GM23338 (cell line): ENCODE data around the gene KNOP1. TPM values are rescaled to one million over a fixed set of nuclear protein-coding genes. Genes with fewer than 3 reads are reported as not detected.

Experiments used
- ATAC-seq: fragments of 200-7000 bp; cut with Tn5 transposase; 3 replicates; pipeline ENCODE4 v1.9.1; 2020
- DNase-seq: peaks from one replicate; pipeline ENCODE4 v3.0.0-alpha.2; 2015; ENCODE audit warnings: low spot score
- H2AFZ ChIP-seq: fragments of 200-600 bp; sonication (generic); 2 replicates; pipeline ENCODE4 v1.8.0; 2016; ENCODE audit warnings: antibody characterized with exemption, mild to moderate bottlenecking, moderate library complexity
- H3F3A ChIP-seq: fragments of 200-600 bp; sonication (generic); replicated peaks from 2 replicates; pipeline ENCODE4 v1.8.0; 2017; ENCODE audit warnings: antibody characterized with exemption, mixed run types, low read depth
- H3K27ac ChIP-seq: fragments of 200-600 bp; sonication (generic); 2 replicates; pipeline ENCODE4 v1.6.1; 2016; ENCODE audit warnings: low read depth
- H3K27me3 ChIP-seq: fragments of 200-600 bp; sonication (generic); 2 replicates; pipeline ENCODE4 v1.8.0; 2016; ENCODE audit warnings: mild to moderate bottlenecking, mixed run types, moderate library complexity; ENCODE audit not compliant: insufficient read depth
- H3K36me3 ChIP-seq: fragments of 200-600 bp; sonication (generic); 2 replicates; pipeline ENCODE4 v1.8.0; 2016; ENCODE audit warnings: mild to moderate bottlenecking; ENCODE audit not compliant: insufficient read depth
- H3K4me1 ChIP-seq: fragments of 200-600 bp; sonication (generic); 2 replicates; pipeline ENCODE4 v1.8.0; 2016; ENCODE audit warnings: mild to moderate bottlenecking, moderate library complexity; ENCODE audit not compliant: insufficient read depth
- H3K4me2 ChIP-seq: fragments of 200-600 bp; sonication (generic); 2 replicates; pipeline ENCODE4 v1.7.1; 2017; ENCODE audit warnings: mixed run types
- H3K4me3 ChIP-seq: fragments of 200-600 bp; sonication (generic); 2 replicates; pipeline ENCODE4 v1.6.1; 2016; ENCODE audit warnings: mixed run types
- H3K79me2 ChIP-seq: fragments of 200-600 bp; sonication (generic); replicated peaks from 2 replicates; pipeline ENCODE4 v1.8.0; 2017; ENCODE audit warnings: mild to moderate bottlenecking; ENCODE audit not compliant: insufficient read depth
- H3K9me2 ChIP-seq: fragments of 200-600 bp; sonication (generic); 2 replicates; pipeline ENCODE4 v1.8.0; 2017; ENCODE audit not compliant: insufficient read depth
- H4K20me1 ChIP-seq: fragments of 200-600 bp; sonication (generic); replicated peaks from 2 replicates; pipeline ENCODE4 v1.8.0; 2017; ENCODE audit warnings: mild to moderate bottlenecking; ENCODE audit not compliant: insufficient read depth
- H3K27ac Mint-ChIP-seq: 2 replicates; pipeline ENCODE4 v1.8.0; 2020; ENCODE audit warnings: inconsistent platforms, mild to moderate bottlenecking, moderate library complexity, mixed read lengths
- H3K27me3 Mint-ChIP-seq: 3 replicates; pipeline ENCODE4 v1.8.0; 2022; ENCODE audit warnings: low read depth, mild to moderate bottlenecking, moderate library complexity, mixed read lengths, inconsistent platforms; ENCODE audit not compliant: insufficient read depth, poor library complexity
- H3K36me3 Mint-ChIP-seq: 3 replicates; pipeline ENCODE4 v1.8.0; 2021; ENCODE audit warnings: low read depth, mild to moderate bottlenecking, inconsistent platforms, moderate library complexity, mixed read lengths
- H3K4me1 Mint-ChIP-seq: 3 replicates; pipeline ENCODE4 v1.8.0; 2020; ENCODE audit warnings: mild to moderate bottlenecking, inconsistent platforms, mixed read lengths
- H3K4me3 Mint-ChIP-seq: 3 replicates; pipeline ENCODE4 v1.8.0; 2021; ENCODE audit warnings: moderate library complexity, mild to moderate bottlenecking, inconsistent platforms, mixed read lengths
- H3K9me3 Mint-ChIP-seq: 3 replicates; pipeline ENCODE4 v1.8.0; 2020; ENCODE audit warnings: moderate library complexity, mild to moderate bottlenecking, inconsistent platforms, mixed read lengths
- CREB1 ChIP-seq: fragments of 250-450 bp; sonication (Bioruptor Pico); IDR thresholded peaks from 2 replicates; pipeline ENCODE4 v1.5.0; 2020; ENCODE audit warnings: low read depth, mild to moderate bottlenecking, moderate library complexity
- ETS1 ChIP-seq: IDR thresholded peaks from 2 replicates; pipeline ENCODE4 v1.6.1; 2016; ENCODE audit warnings: antibody characterized with exemption
- EZH2 ChIP-seq: fragments of 200-600 bp; sonication (generic); IDR thresholded peaks from one replicate; pipeline ENCODE4 v1.8.0; 2017; ENCODE audit warnings: antibody characterized with exemption, mild to moderate bottlenecking, low read depth; ENCODE audit not compliant: unreplicated experiment
- EZH2phosphoT487 ChIP-seq: fragments of 200-600 bp; sonication (generic); IDR thresholded peaks from one replicate; pipeline ENCODE4 v1.8.1; 2018; ENCODE audit warnings: antibody characterized with exemption; ENCODE audit not compliant: unreplicated experiment
- JUNB ChIP-seq: IDR thresholded peaks from one replicate; pipeline ENCODE4 v1.6.1; 2016; ENCODE audit warnings: antibody characterized with exemption; ENCODE audit not compliant: unreplicated experiment
- NANOG ChIP-seq: IDR thresholded peaks from 2 replicates; pipeline ENCODE4 v1.6.1; 2016; ENCODE audit warnings: antibody characterized with exemption, borderline replicate concordance
- POLR2AphosphoS5 ChIP-seq: IDR thresholded peaks from 2 replicates; pipeline ENCODE4 v1.6.1; 2016; ENCODE audit warnings: antibody characterized with exemption, low read depth
- STAT1 ChIP-seq: IDR thresholded peaks from one replicate; pipeline ENCODE4 v1.6.1; 2016; ENCODE audit warnings: antibody characterized with exemption; ENCODE audit not compliant: unreplicated experiment
- ZNF114 ChIP-seq: fragments of 250-450 bp; sonication (Bioruptor Pico); IDR thresholded peaks from 2 replicates; pipeline ENCODE4 v1.5.0; 2020; ENCODE audit warnings: mild to moderate bottlenecking, moderate library complexity
- ZNF331 ChIP-seq: fragments of 250-450 bp; sonication (Bioruptor Pico); IDR thresholded peaks from 2 replicates; pipeline ENCODE4 v1.5.0; 2020; ENCODE audit warnings: low read depth, mild to moderate bottlenecking, moderate library complexity
- ZNF462 ChIP-seq: fragments of 250-450 bp; sonication (Bioruptor Pico); IDR thresholded peaks from 2 replicates; pipeline ENCODE4 v1.5.0; 2020; ENCODE audit warnings: mild to moderate bottlenecking, moderate library complexity
- polyA plus RNA-seq: library from polyadenylated mRNA; unstranded; fragments of >200 nt; fragmentation: Nextera tagmentation; extraction: Ambion mirVana; gene quantifications from 2 replicates; pipeline ENCODE4 v1.2.1, GENCODE V29; 2016
- total RNA-seq: library from RNA; depleted of rRNA; stranded (reverse); fragments of >200 nt; shearing (Covaris generic); gene quantifications from 2 replicates; pipeline ENCODE4 v1.2.3, GENCODE V29; 2014
- TF ChIP-seq, protein P1 (sequence below): IDR thresholded peaks from one replicate; pipeline ENCODE4 v1.6.1; 2018; ENCODE audit warnings: antibody characterized with exemption; ENCODE audit not compliant: unreplicated experiment
- TF ChIP-seq, protein P2 (sequence below), 2 experiments: fragments of 200-600 bp in 1 of 2; sonication (generic) in 1 of 2; conservative IDR thresholded peaks; 2 replicates each; pipeline versions ENCODE4 v1.5.1 to v1.6.1; 2016 to 2017; ENCODE audit warnings: antibody characterized with exemption in 2 of 2, low read depth in 2 of 2, mild to moderate bottlenecking in 2 of 2, moderate library complexity in 1 of 2

KNOP1 gene
- total and polyA plus RNA-seq, 2 experiments from 2014 or later = 57.7 to 190 TPM

- peak overlapping the region; percentile 28; the same call in 1 of the 3 replicates for H3K4me3 Mint-ChIP-seq
- H3K9me2 ChIP-seq = no peaks in the 10 kb centered on the region
Measured at GRCh38 chr16:19709381-19710136, 8.5 kb downstream of the KNOP1 start.

More at GRCh38 chr16:19709381-19710136, 8.5 kb downstream of the KNOP1 start:
- H3K4me1 Mint-ChIP-seq = peaks cover 63% of the 10 kb centered on the region
- Histone ChIP-seq H2AFZ (no peak overlapping the region), H3K79me2 (peaks cover 91% of the 10 kb centered on the region), H3K27me3 (no peaks in the 10 kb centered on the region), H3F3A (peaks cover 7% of the 10 kb centered on the region; the same call in 1 of the 2 replicates), H3K27ac (0 out of 2 replicates have a peak overlapping the region, but pooled peaks have one; percentile 63), H3K4me2 (no peak overlapping the region; the same call in 1 of the 2 replicates), H4K20me1 (peaks cover 68% of the 10 kb centered on the region), H3K4me3 (no peak overlapping the region), H3K36me3 (peaks cover 43% of the 10 kb centered on the region), H3K4me1 (peaks cover 41% of the 10 kb centered on the region)
- H3K27ac Mint-ChIP-seq = peak overlapping the region; percentile 48
- H3K27me3 Mint-ChIP-seq = peaks cover 24% of the 10 kb centered on the region
- no peaks in the 10 kb centered on the region for H3K9me3 Mint-ChIP-seq
- ATAC-seq (no peak), DNase-seq (no peak)
- H3K36me3 Mint-ChIP-seq = peaks cover 98% of the 10 kb centered on the region
- TF ChIP-seq ZNF114 (no peak), ZNF331 (CRISPR knock-in tag) (no peak), STAT1 (no peak), JUNB (no peak), POLR2AphosphoS5 (no peak), ZNF462 (CRISPR knock-in tag) (no peak), EZH2 (no peak), EZH2phosphoT487 (no peak), CREB1 (CRISPR knock-in tag) (no peak), NANOG (no peak), ETS1 (no peak)
- TF ChIP-seq, protein P1, sequence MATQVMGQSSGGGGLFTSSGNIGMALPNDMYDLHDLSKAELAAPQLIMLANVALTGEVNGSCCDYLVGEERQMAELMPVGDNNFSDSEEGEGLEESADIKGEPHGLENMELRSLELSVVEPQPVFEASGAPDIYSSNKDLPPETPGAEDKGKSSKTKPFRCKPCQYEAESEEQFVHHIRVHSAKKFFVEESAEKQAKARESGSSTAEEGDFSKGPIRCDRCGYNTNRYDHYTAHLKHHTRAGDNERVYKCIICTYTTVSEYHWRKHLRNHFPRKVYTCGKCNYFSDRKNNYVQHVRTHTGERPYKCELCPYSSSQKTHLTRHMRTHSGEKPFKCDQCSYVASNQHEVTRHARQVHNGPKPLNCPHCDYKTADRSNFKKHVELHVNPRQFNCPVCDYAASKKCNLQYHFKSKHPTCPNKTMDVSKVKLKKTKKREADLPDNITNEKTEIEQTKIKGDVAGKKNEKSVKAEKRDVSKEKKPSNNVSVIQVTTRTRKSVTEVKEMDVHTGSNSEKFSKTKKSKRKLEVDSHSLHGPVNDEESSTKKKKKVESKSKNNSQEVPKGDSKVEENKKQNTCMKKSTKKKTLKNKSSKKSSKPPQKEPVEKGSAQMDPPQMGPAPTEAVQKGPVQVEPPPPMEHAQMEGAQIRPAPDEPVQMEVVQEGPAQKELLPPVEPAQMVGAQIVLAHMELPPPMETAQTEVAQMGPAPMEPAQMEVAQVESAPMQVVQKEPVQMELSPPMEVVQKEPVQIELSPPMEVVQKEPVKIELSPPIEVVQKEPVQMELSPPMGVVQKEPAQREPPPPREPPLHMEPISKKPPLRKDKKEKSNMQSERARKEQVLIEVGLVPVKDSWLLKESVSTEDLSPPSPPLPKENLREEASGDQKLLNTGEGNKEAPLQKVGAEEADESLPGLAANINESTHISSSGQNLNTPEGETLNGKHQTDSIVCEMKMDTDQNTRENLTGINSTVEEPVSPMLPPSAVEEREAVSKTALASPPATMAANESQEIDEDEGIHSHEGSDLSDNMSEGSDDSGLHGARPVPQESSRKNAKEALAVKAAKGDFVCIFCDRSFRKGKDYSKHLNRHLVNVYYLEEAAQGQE = no peak
- TF ChIP-seq, protein P2, sequence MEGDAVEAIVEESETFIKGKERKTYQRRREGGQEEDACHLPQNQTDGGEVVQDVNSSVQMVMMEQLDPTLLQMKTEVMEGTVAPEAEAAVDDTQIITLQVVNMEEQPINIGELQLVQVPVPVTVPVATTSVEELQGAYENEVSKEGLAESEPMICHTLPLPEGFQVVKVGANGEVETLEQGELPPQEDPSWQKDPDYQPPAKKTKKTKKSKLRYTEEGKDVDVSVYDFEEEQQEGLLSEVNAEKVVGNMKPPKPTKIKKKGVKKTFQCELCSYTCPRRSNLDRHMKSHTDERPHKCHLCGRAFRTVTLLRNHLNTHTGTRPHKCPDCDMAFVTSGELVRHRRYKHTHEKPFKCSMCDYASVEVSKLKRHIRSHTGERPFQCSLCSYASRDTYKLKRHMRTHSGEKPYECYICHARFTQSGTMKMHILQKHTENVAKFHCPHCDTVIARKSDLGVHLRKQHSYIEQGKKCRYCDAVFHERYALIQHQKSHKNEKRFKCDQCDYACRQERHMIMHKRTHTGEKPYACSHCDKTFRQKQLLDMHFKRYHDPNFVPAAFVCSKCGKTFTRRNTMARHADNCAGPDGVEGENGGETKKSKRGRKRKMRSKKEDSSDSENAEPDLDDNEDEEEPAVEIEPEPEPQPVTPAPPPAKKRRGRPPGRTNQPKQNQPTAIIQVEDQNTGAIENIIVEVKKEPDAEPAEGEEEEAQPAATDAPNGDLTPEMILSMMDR (conservative IDR thresholded peaks at IDR 0.05; ENCODE audit: low read depth in 2 of 2) = no peak
